Measurements from ENCODE around the gene KNSTRN.
A peak's percentile ranks its signal among the peaks of the same experiment; 100 is the strongest.

Gene KNSTRN

DNA sequence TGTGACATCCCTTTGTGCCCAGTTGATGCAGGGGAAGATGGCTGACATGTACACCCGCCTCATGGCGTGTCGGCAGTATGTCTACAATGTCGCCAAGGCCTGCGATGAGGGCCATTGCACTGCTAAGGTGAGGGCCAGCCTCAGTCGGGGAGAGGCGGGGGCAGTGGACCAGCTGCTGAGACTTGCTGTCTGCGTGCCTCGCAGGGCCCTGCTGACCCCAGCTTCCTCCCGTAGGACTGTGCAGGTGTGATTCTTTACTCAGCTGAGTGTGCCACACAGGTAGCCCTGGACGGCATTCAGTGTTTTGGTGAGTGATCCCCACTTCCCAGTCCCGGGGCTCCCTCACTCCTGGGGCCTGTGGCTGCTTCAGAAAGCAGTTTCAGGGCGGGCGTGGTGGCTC lies 33.5 kb downstream of the KNSTRN start:
- Mint-ChIP-seq H3K4me1 (no peaks in the 10 kb centered on the region), H3K9me3 (no peaks in the 10 kb centered on the region), H3K27ac (no peak overlapping the region), H3K27me3 (ENCODE audit: low read depth, poor library complexity) (peaks cover 2% of the 10 kb centered on the region), H3K36me3 (ENCODE audit: low read depth) (peaks cover 53% of the 10 kb centered on the region), H3K4me3 (no peak overlapping the region)
- TF ChIP-seq CTCF (IDR thresholded peaks at IDR 0.05) = no peak
- DNase-seq = no peak

- TF ChIP-seq CTCF (IDR thresholded peaks at IDR 0.05) = no peak
- no peaks in the 10 kb centered on the region for H3K4me1 Mint-ChIP-seq
- H3K9me3 Mint-ChIP-seq = no peaks in the 10 kb centered on the region
- peaks cover 6% of the 10 kb centered on the region for H3K27me3 Mint-ChIP-seq (ENCODE audit: low read depth, poor library complexity)
- no peak overlapping the region for H3K4me3 Mint-ChIP-seq
- no peak for DNase-seq
- peaks cover 34% of the 10 kb centered on the region for H3K36me3 Mint-ChIP-seq (ENCODE audit: low read depth)
- H3K27ac Mint-ChIP-seq = no peak overlapping the region
Observed at GRCh38 chr15:40418126-40418525, 35.6 kb downstream of the KNSTRN start.

DNA sequence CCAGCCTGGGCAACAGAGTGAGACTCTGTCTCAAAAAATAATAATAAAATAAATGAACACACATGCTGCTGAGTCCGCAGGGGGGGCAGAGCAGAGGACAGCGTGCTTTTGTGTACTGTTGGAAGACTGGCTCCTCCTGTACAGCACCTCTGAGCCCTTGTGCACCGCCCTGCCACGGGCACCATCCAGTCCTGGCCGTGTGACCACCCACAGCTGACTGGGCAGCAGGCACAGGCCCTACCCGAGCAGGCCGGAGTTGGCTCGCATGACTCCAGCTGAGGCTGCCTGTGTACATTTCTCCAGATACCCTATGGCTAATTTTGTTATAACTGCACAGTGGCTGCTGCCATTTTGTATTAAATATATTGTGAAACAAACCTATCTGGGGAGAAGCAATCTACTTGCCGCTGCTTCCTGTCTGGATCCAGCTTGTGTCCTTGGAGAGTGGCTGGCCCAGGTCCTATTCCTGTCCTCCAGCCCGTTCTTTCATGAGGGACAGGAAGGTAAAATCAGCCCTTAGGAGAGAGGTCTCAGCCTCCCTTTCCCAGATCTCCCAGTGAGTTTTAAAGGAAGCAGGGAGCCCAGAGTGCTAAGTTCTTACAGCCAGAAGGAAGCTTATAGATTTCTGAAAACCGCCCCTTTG lies 37.7 kb downstream of the KNSTRN start:
- no peak for DNase-seq
- Mint-ChIP-seq H3K4me3 (no peak overlapping the region), H3K27me3 (ENCODE audit: low read depth, poor library complexity) (peaks cover 8% of the 10 kb centered on the region), H3K9me3 (no peaks in the 10 kb centered on the region), H3K36me3 (ENCODE audit: low read depth) (peaks cover 20% of the 10 kb centered on the region), H3K4me1 (no peaks in the 10 kb centered on the region), H3K27ac (no peak overlapping the region)
- no peak for TF ChIP-seq CTCF (IDR thresholded peaks at IDR 0.05)

- Mint-ChIP-seq H3K27ac (no peak overlapping the region), H3K4me1 (no peaks in the 10 kb centered on the region), H3K9me3 (no peaks in the 10 kb centered on the region), H3K36me3 (ENCODE audit: low read depth) (peaks cover 14% of the 10 kb centered on the region), H3K4me3 (no peak overlapping the region), H3K27me3 (ENCODE audit: low read depth, poor library complexity) (peaks cover 8% of the 10 kb centered on the region)
- no peak for DNase-seq
- no peak for TF ChIP-seq CTCF (IDR thresholded peaks at IDR 0.05)
Observed at GRCh38 chr15:40420793-40421192, 38.3 kb downstream of the KNSTRN start.

GRCh38 chr15:40421246-40422157 lies 39.0 kb downstream of the KNSTRN start:
- Mint-ChIP-seq H3K27me3 (ENCODE audit: low read depth, poor library complexity) (peaks cover 8% of the 10 kb centered on the region), H3K27ac (no peak overlapping the region), H3K4me3 (no peak overlapping the region), H3K9me3 (no peaks in the 10 kb centered on the region), H3K4me1 (no peaks in the 10 kb centered on the region), H3K36me3 (ENCODE audit: low read depth) (peaks cover 12% of the 10 kb centered on the region)
- TF ChIP-seq CTCF (IDR thresholded peaks at IDR 0.05) = peak; percentile 90
- peak; percentile 86 for DNase-seq
